ENCODE results near the gene ACTG1. TPM values are rescaled to one million over a fixed set of nuclear protein-coding genes. Genes with fewer than 3 reads are reported as not detected.

ACTG1 gene
- total RNA-seq, 1 donor from 2014 or later, result 4,575 TPM

GRCh38 chr17:81549031-81549557 lies 36.5 kb upstream of the ACTG1 start:
- H3K9me3 Mint-ChIP-seq (ENCODE audit: low read depth), result no peaks in the 10 kb centered on the region
- no peak for DNase-seq (ENCODE audit: low spot score)
- H3K36me3 Mint-ChIP-seq (ENCODE audit: low read depth), result peaks cover 13% of the 10 kb centered on the region
- H3K27me3 Mint-ChIP-seq (ENCODE audit: low read depth), result no peaks in the 10 kb centered on the region
- no peak for TF ChIP-seq CTCF (IDR thresholded peaks at IDR 0.05)
- peak overlapping the region; percentile 53 for H3K4me3 Mint-ChIP-seq (ENCODE audit: unreplicated experiment)
- peaks cover 37% of the 10 kb centered on the region for H3K4me1 Mint-ChIP-seq (ENCODE audit: low read depth)
- no peak overlapping the region for H3K27ac Mint-ChIP-seq (ENCODE audit: unreplicated experiment)

DNA sequence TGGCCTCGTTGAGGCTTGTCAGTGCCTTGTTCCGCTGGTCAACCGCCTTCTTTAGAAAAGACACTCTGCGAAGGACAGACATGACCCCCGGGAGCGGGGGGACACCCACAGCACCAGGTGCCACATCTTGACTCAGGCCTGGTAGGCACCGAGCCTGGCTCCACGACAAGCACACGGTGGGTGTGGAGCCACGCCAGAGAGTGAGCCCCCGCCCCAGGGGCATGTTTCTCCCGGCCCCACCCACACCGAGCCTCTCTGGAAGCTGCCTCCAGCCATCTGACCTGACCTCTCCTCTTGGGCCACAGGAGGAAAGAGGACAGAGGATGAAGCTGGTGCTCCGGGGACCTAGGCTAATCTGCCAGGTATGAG lies 35.0 kb upstream of the ACTG1 start:
- Mint-ChIP-seq H3K4me3 (ENCODE audit: unreplicated experiment) (no peak overlapping the region), H3K4me1 (ENCODE audit: low read depth) (peaks cover 27% of the 10 kb centered on the region), H3K36me3 (ENCODE audit: low read depth) (peaks cover 13% of the 10 kb centered on the region), H3K27me3 (ENCODE audit: low read depth) (no peaks in the 10 kb centered on the region), H3K9me3 (ENCODE audit: low read depth) (no peaks in the 10 kb centered on the region), H3K27ac (ENCODE audit: unreplicated experiment) (no peak overlapping the region)
- no peak for DNase-seq (ENCODE audit: low spot score)
- no peak for TF ChIP-seq CTCF (IDR thresholded peaks at IDR 0.05)

- H3K4me1 Mint-ChIP-seq (ENCODE audit: low read depth), result peaks cover 27% of the 10 kb centered on the region
- peaks cover 15% of the 10 kb centered on the region for H3K36me3 Mint-ChIP-seq (ENCODE audit: low read depth)
- TF ChIP-seq CTCF (IDR thresholded peaks at IDR 0.05), result no peak
- no peaks in the 10 kb centered on the region for H3K9me3 Mint-ChIP-seq (ENCODE audit: low read depth)
- no peak overlapping the region for H3K27ac Mint-ChIP-seq (ENCODE audit: unreplicated experiment)
- no peak for DNase-seq (ENCODE audit: low spot score)
- no peaks in the 10 kb centered on the region for H3K27me3 Mint-ChIP-seq (ENCODE audit: low read depth)
- H3K4me3 Mint-ChIP-seq (ENCODE audit: unreplicated experiment), result no peak overlapping the region
Observed at GRCh38 chr17:81546906-81547613, 34.5 kb upstream of the ACTG1 start.

DNA sequence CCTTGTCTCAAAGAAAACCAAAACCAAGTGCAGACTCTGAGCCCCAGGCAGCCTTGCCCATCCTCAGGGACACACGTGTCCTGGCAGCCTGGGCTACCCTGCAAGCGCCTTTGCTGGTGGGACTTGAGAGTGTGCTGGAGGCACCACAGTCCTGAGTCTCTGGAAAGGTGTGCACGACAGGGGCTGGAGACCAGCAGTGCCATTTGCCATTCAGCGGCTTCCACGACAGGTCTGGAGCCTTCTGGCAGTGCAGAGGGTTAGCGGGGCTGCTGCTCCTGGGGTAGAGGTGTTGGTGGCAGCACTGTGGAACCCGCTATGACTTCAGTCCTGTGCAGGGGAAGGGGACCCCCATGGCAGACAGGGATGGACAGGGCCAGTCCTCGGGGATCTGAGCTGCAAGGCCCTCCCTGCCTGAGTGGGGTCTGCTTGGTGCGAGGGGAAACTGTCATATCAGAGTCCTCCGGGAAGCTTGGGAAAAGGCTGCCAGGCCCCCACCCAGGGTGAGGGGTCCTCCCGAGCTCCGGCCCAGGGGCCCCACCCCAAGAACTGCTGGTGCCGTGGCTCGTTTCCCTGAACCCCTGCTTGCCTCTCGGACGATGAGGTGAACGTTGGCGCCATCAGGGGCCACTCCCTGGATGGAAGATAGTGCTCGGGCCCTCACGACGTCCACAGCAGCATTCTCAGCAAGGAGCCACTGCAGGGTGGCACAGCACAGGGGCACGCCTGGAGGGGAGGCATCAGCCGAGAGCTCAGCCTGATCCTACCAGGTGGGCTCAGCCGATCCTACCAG lies 32.8 kb upstream of the ACTG1 start:
- H3K4me3 Mint-ChIP-seq (ENCODE audit: unreplicated experiment), result no peak overlapping the region
- peaks cover 14% of the 10 kb centered on the region for H3K4me1 Mint-ChIP-seq (ENCODE audit: low read depth)
- H3K27ac Mint-ChIP-seq (ENCODE audit: unreplicated experiment), result no peak overlapping the region
- TF ChIP-seq CTCF (IDR thresholded peaks at IDR 0.05), result no peak
- peaks cover 19% of the 10 kb centered on the region for H3K36me3 Mint-ChIP-seq (ENCODE audit: low read depth)
- H3K9me3 Mint-ChIP-seq (ENCODE audit: low read depth), result no peaks in the 10 kb centered on the region
- H3K27me3 Mint-ChIP-seq (ENCODE audit: low read depth), result no peaks in the 10 kb centered on the region
- no peak for DNase-seq (ENCODE audit: low spot score)

GRCh38 chr17:81544281-81544974 lies 31.8 kb upstream of the ACTG1 start:
- Mint-ChIP-seq H3K9me3 (ENCODE audit: low read depth) (no peaks in the 10 kb centered on the region), H3K27ac (ENCODE audit: unreplicated experiment) (no peak overlapping the region), H3K27me3 (ENCODE audit: low read depth) (no peaks in the 10 kb centered on the region), H3K4me1 (ENCODE audit: low read depth) (peaks cover 5% of the 10 kb centered on the region), H3K36me3 (ENCODE audit: low read depth) (peaks cover 12% of the 10 kb centered on the region), H3K4me3 (ENCODE audit: unreplicated experiment) (no peak overlapping the region)
- TF ChIP-seq CTCF (IDR thresholded peaks at IDR 0.05), result no peak
- DNase-seq (ENCODE audit: low spot score), result no peak

All from chondrocyte (in vitro differentiated cells).